Naive thymus-derived CD8-positive, alpha-beta T cell (primary cell): Measurements from ENCODE around the gene TRIM61. TPM values are rescaled to one million over a fixed set of nuclear protein-coding genes. Genes with fewer than 3 reads are reported as not detected.
A peak's percentile ranks its signal among the peaks of the same experiment; 100 is the strongest.
"Not testable (repeated sequence)": the region's sequence is repeated elsewhere in the genome, so short reads cannot be mapped to it uniquely, and the experiment has no call there.

ENCODE experiments used
- ATAC-seq, 2 donors: fragments of 150-1000 bp; cut with Tn5 transposase in 1 of 2; sonication (Bioruptor Pico), chemical (Tn5 transposase) in 1 of 2; 1 replicate in 1 of 2; 2 replicates in 1 of 2; pipeline ENCODE4 v1.10.0; 2021; ENCODE audit warnings: mild to moderate bottlenecking in 2 of 2, moderate library complexity in 2 of 2
- POLR2A ChIA-PET: fragments of 350-600 bp; sonication (Branson Sonifier 250); formaldehyde crosslinking; loops from one replicate; lab custom pipeline; 2021; ENCODE audit warnings: antibody characterized with exemption; lab: Charles Lee
- DNase-seq, 10 donors: peaks; one replicate each; pipeline versions ENCODE4 v3.0.0 to v3.0.0-alpha.2; 2020 to 2022
- H3K27ac Mint-ChIP-seq, 10 donors: one replicate each; pipeline ENCODE4 v1.8.0; 2020 to 2022; ENCODE audit warnings: mild to moderate bottlenecking in 10 of 10, mixed read lengths in 10 of 10, moderate library complexity in 4 of 10, inconsistent platforms in 1 of 10
- H3K27me3 Mint-ChIP-seq, 5 donors: one replicate each; pipeline ENCODE4 v1.8.0; 2021 to 2022; ENCODE audit warnings: mixed read lengths in 5 of 5
- H3K36me3 Mint-ChIP-seq, 3 donors: one replicate each; pipeline ENCODE4 v1.8.0; 2020 to 2022; ENCODE audit warnings: mixed read lengths in 3 of 3, mild to moderate bottlenecking in 2 of 3, inconsistent platforms in 1 of 3
- H3K4me1 Mint-ChIP-seq, 4 donors: one replicate each; pipeline ENCODE4 v1.8.0; 2021 to 2022; ENCODE audit warnings: mixed read lengths in 4 of 4
- H3K4me3 Mint-ChIP-seq, 10 donors: one replicate each; pipeline ENCODE4 v1.8.0; 2020 to 2022; ENCODE audit warnings: mild to moderate bottlenecking in 10 of 10, mixed read lengths in 10 of 10, moderate library complexity in 6 of 10, inconsistent platforms in 1 of 10
- H3K9me3 Mint-ChIP-seq, 9 donors: one replicate each; pipeline ENCODE4 v1.8.0; 2020 to 2022; ENCODE audit warnings: mixed read lengths in 9 of 9, mild to moderate bottlenecking in 3 of 9, inconsistent platforms in 1 of 9, moderate library complexity in 1 of 9
- polyA plus RNA-seq, 3 donors: library from polyadenylated mRNA; unstranded; fragments of 300-500 nt; fragmentation: Illumina TruSeq; gene quantifications; one replicate each; pipeline ENCODE4 v1.2.3, GENCODE V29; 2021
- total RNA-seq, 8 experiments: library from RNA in 2 of 8; stranded (reverse) in 2 of 8; gene quantifications; one replicate each; pipeline ENCODE4 v1.2.3 and lab custom pipeline; 2021 to 2026

The TRIM61 gene
- total RNA-seq (1 to 10 TPM; 2.1 to 2.6 TPM), polyA plus RNA-seq (1 to 10 TPM; 1.4 to 1.7 (median 1.6) TPM), total RNA-seq (lab: John Stamatoyannopoulos, UW) (0.49 to 3.2 (median 2.7) reads per million in 6 experiments)

- Mint-ChIP-seq H3K27ac (peak within 1 kb of the TSS; percentile 17 to 95 (median 81)), H3K4me1 (peaks cover 8 to 20% (median 11%) of the 10 kb centered on the region in 4 donors), H3K4me3 (peak within 1 kb of the TSS; percentile 77 to 90 (median 85)), H3K9me3 (peaks cover 0 to 4% (median 0%) of the 10 kb centered on the region in 9 donors), H3K27me3 (peaks cover 0 to 6% (median 2%) of the 10 kb centered on the region in 5 donors), H3K36me3 (peaks cover 0 to 19% (median 6%) of the 10 kb centered on the region in 3 donors)
- DNase-seq = peak; percentile 12 to 82 (median 44)
- POLR2A ChIA-PET = interaction anchor here (0.8 to 1.3 kb wide), 3 partner anchors 20 to 136 kb away, joined by 3 to 9 read pairs (median 3); partner anchors contain the start of gene TMEM192
- peak; percentile 84 to 95 for ATAC-seq
Observed at GRCh38 chr4:164977243-164978164, at the start of gene TRIM61. Gene TRIM61, minus strand, starts transcription at chr4:164977657. Its CDS starts 7,655 bp downstream, at chr4:164970002.

DNA sequence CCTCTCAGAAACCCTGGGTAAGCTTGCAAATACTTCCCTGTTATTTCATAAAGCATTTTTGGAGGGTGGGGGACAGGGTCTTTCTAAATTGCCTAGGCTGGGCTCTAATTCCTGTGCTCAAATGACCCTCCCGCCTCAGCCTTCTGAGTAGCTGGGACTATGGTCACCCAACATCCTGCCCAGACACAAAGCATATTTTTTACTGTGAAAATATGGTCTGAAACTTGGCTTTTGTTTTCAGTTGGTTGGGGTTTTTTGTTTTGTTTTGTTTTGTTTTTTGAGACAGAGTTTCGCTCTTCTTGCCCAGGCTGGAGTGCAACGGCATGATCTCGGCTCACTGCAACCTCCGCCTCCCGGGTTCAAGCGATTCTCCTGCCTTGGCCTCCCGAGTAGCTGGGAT is 48.3 kb upstream of the TRIM61 start:
- DNase-seq, H3K36me3 Mint-ChIP-seq, H3K27ac Mint-ChIP-seq, H3K4me1 Mint-ChIP-seq, ATAC-seq, POLR2A ChIA-PET, H3K9me3 Mint-ChIP-seq, H3K4me3 Mint-ChIP-seq: not testable (repeated sequence)
- H3K27me3 Mint-ChIP-seq = peaks cover 3 to 12% (median 9%) of the 10 kb centered on the region in 5 donors

GRCh38 chr4:165019995-165020394 is 42.5 kb upstream of the TRIM61 start:
- not testable (repeated sequence) for H3K4me3 Mint-ChIP-seq

DNA sequence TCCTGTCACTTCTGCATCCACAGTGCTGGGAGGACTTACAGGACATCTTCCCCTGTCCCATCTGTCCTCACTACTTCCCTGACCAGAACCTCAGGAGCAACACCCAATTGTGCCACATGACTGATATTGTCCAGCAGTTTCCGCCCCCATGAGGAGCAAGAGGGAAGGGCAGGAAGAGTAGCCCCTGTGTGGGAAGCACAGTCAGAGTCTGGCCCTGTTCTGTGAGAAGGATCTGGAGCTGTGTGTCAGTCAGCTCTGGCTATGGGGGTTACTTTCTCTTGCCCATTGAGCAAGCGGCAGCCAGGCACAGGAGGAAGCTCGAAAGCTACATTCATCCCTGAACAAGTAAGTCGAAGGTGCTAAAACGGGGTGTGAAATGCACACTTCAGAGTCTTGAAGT is 39.5 kb upstream of the TRIM61 start:
- ATAC-seq (no peak), DNase-seq (no peak)
- no peaks in the 10 kb centered on the region for H3K4me1 Mint-ChIP-seq
- no peak overlapping the region for H3K27ac Mint-ChIP-seq
- no peak overlapping the region for H3K4me3 Mint-ChIP-seq
- H3K9me3 Mint-ChIP-seq = peaks cover 0 to 4% (median 0%) of the 10 kb centered on the region in 9 donors
- peaks cover 9 to 18% (median 11%) of the 10 kb centered on the region in 5 donors for H3K27me3 Mint-ChIP-seq
- peaks cover 0 to 3% (median 0%) of the 10 kb centered on the region in 3 donors for H3K36me3 Mint-ChIP-seq
- POLR2A ChIA-PET = no interaction called here

More at GRCh38 chr4:165019995-165020394, 42.5 kb upstream of the TRIM61 start:
- H3K9me3 Mint-ChIP-seq, H3K27ac Mint-ChIP-seq, H3K4me1 Mint-ChIP-seq, DNase-seq, POLR2A ChIA-PET, H3K36me3 Mint-ChIP-seq, ATAC-seq: not testable (repeated sequence)
- peaks cover 0 to 15% (median 9%) of the 10 kb centered on the region in 5 donors for H3K27me3 Mint-ChIP-seq

DNA sequence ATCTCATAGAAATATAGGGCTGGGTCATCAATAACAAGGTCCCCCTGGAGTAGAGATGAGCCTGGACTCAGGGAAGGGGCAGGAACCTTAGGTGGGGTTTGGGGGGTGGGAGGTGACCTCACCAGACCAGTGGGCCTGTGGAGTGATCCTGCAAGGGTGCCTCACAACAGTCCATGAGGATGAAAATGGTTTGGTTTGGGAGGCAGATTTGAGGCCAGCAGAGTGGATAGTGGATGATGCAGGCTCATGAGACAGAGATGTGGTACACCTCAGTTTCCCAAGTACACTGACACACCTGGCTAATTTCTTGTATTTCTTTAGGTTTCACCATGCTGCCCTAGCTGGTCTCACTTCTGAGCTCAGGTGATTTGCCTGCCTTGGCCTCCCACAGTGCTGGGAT is 36.2 kb upstream of the TRIM61 start:
- DNase-seq (no peak), ATAC-seq (no peak)
- peaks cover 0 to 12% (median 2%) of the 10 kb centered on the region in 4 donors for H3K4me1 Mint-ChIP-seq
- POLR2A ChIA-PET = no interaction called here
- H3K27ac Mint-ChIP-seq = no peak overlapping the region
- peaks cover 6 to 25% (median 11%) of the 10 kb centered on the region in 5 donors for H3K27me3 Mint-ChIP-seq
- no peaks in the 10 kb centered on the region for H3K36me3 Mint-ChIP-seq
- H3K4me3 Mint-ChIP-seq = no peak overlapping the region
- H3K9me3 Mint-ChIP-seq = peaks cover 0 to 3% (median 0%) of the 10 kb centered on the region in 9 donors

- Mint-ChIP-seq H3K27me3 (peaks cover 6 to 31% (median 19%) of the 10 kb centered on the region in 5 donors), H3K9me3 (no peaks in the 10 kb centered on the region), H3K36me3 (no peaks in the 10 kb centered on the region), H3K4me3 (no peak overlapping the region), H3K4me1 (peaks cover 0 to 12% (median 2%) of the 10 kb centered on the region in 4 donors), H3K27ac (no peak overlapping the region)
- ATAC-seq (no peak), DNase-seq (no peak)
- POLR2A ChIA-PET = no interaction called here
Observed at GRCh38 chr4:165011403-165011802, 33.9 kb upstream of the TRIM61 start.

DNA sequence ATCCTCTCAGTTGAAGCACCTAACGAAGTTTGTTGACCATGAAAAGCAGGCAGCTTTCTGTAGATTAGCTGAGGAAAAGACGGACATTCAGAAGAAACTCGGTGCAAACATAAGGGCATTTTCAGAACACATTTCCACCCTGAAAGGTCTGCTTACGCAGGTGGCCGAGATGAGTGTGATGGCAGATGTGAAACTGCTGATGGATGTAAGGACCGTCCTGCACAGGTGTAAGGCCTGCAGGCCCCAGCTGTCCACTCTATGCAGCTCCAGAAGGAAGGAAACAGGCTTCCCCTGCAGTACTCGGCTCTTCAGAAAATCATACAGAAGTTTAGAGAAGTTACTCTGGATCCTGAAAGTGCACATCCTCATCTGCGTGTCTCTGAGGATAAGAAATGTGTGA is 33.5 kb upstream of the TRIM61 start:
- DNase-seq = no peak
- Mint-ChIP-seq H3K27me3 (peaks cover 6 to 35% (median 17%) of the 10 kb centered on the region in 5 donors), H3K36me3 (no peaks in the 10 kb centered on the region), H3K4me1 (peaks cover 0 to 12% (median 2%) of the 10 kb centered on the region in 4 donors), H3K9me3 (no peaks in the 10 kb centered on the region), H3K27ac (no peak overlapping the region), H3K4me3 (no peak overlapping the region)
- no peak for ATAC-seq
- POLR2A ChIA-PET = no interaction called here

DNA sequence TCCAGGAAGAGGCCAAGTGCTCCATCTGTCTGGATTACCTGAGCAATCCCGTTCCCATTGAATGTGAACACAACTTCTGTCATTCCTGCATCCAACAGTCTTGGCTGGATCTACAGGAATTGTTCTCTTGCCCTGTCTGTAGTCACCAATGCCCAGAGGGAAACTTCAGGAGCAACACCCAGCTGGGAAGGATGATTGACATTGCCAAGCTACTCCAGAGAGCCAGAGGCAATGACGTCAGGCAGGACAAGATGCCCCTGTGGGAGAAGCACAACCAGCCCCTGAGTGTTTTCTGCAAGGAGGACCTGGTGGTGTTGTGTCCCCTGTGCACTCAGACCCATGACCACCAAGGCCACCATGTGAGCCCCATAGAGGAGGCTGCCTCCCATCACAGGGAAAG is 33.0 kb upstream of the TRIM61 start:
- DNase-seq (no peak), ATAC-seq (no peak)
- Mint-ChIP-seq H3K36me3 (no peaks in the 10 kb centered on the region), H3K4me3 (no peak overlapping the region), H3K4me1 (peaks cover 0 to 12% (median 2%) of the 10 kb centered on the region in 4 donors), H3K27ac (no peak overlapping the region), H3K9me3 (no peaks in the 10 kb centered on the region), H3K27me3 (peaks cover 6 to 40% (median 15%) of the 10 kb centered on the region in 5 donors)
- POLR2A ChIA-PET = no interaction called here

DNA sequence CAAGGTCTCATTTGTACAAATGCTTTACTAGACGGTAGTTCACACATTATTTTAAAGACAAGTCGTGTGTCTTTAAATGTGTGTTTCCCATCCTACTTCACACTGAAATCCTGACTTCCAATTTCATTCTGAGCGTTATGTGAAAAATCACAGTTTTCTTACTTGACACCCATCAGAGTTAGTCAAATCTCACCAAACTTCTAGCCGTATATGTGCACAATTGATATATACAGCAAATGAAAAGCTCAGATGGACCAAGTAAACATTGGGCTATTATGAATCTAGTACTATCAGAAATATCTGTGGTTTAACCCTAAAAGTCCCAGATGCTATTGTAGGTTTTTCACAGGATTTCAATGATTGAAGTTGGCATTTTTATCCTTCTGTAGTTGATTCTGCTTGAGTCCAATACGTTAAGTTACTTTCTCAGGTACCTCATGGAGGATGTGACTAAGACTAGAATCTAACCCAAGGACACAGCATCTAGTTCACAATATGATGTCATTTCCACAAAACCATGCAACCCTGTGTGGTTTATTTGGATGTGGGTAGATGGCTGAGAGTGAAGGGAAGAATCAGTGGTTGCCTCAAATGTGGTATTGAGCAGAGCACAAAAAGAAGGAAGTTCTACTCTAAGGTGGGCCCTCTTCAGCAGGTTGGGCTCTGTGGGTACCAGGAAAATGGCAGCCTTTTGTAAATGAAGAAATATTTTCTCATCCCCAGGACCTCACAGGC is 32.2 kb upstream of the TRIM61 start:
- Mint-ChIP-seq H3K27me3 (peaks cover 9 to 48% (median 17%) of the 10 kb centered on the region in 5 donors), H3K4me3 (no peak overlapping the region), H3K9me3 (no peaks in the 10 kb centered on the region), H3K4me1 (peaks cover 0 to 12% (median 2%) of the 10 kb centered on the region in 4 donors), H3K27ac (no peak overlapping the region), H3K36me3 (no peaks in the 10 kb centered on the region)
- ATAC-seq (peak; percentile 57 to 63), DNase-seq (peak in 3 of 10 donors; percentile 0 to 35 (median 32))
- POLR2A ChIA-PET = no interaction called here

DNA sequence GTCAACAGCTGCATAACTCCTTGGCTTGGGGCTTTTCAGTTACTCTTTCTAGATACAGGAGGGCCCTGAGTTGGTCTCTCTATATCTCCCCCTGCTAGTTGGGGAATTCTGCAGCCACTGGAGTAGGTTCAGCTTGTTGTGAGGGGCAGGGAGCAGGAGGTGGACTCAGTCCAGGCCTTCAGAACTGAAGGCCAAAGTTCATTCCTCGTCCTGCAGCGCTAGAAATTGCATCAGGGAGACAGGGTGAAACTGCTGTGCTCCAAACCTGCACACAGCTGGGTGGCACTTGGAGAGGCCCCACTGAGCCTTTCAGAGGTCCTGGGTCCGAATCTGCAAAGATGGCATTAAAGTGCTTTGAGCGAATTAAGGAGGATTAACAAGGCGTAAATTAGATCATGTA is 29.4 kb upstream of the TRIM61 start:
- Mint-ChIP-seq H3K27me3 (peaks cover 3 to 37% (median 17%) of the 10 kb centered on the region in 5 donors), H3K4me1 (peaks cover 0 to 12% (median 2%) of the 10 kb centered on the region in 4 donors), H3K27ac (no peak overlapping the region), H3K9me3 (no peaks in the 10 kb centered on the region), H3K36me3 (no peaks in the 10 kb centered on the region), H3K4me3 (no peak overlapping the region)
- no peak for ATAC-seq
- DNase-seq = no peak
- POLR2A ChIA-PET = no interaction called here

DNA sequence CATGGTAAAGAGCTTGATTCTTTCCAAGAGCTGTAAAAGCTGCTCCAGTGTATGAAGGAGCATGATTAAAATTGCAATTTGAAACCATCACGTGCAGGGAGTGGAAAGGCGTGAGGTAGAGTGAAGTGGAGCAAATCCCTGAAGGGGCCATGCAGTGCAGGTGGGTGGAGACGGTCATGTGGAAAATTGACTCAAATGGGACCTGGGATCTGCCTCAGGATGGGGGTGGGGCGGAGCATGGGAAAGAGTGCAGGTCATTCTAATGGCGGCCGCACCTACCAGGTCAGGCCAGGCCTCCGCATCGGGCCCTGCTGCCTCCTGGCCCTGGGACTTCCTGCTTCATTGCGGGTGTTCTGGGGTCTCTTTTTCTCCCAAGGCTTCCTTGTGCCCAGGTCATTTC is 29.0 kb upstream of the TRIM61 start:
- no peak overlapping the region for H3K27ac Mint-ChIP-seq
- peaks cover 0 to 12% (median 2%) of the 10 kb centered on the region in 4 donors for H3K4me1 Mint-ChIP-seq
- H3K36me3 Mint-ChIP-seq = no peaks in the 10 kb centered on the region
- peaks cover 4 to 37% (median 16%) of the 10 kb centered on the region in 5 donors for H3K27me3 Mint-ChIP-seq
- DNase-seq = no peak
- POLR2A ChIA-PET = no interaction called here
- no peak for ATAC-seq
- H3K9me3 Mint-ChIP-seq = no peaks in the 10 kb centered on the region
- no peak overlapping the region for H3K4me3 Mint-ChIP-seq

DNA sequence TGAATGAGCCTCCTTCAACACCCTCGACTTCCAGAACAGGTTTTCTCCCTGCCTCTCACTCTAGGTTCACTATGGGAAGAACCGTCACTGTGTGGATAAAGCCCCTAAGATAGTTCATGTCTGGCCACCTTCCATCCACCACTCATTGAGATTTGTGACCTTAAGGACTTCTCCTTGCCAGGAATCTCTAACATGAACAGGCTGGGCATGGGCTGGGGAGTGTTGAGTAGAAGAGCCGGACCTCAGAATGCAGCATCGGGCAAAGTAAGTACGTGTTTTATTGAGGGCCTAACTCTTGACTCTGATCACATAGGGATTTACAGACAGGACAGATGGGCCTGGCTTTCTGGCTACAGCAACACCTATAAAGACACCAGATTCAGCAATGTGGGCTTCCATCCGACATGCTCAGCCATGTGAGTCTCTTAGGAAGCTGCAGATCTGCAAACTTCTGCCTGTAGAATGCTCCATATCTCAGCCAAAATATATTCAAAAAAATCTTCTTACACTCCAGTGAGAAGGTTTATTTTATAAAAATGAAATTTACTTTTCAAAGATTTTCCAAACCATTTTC is 28.0 kb upstream of the TRIM61 start:
- Mint-ChIP-seq H3K27ac (no peak overlapping the region), H3K36me3 (no peaks in the 10 kb centered on the region), H3K4me3 (no peak overlapping the region), H3K9me3 (no peaks in the 10 kb centered on the region), H3K27me3 (peaks cover 4 to 37% (median 14%) of the 10 kb centered on the region in 5 donors), H3K4me1 (peaks cover 0 to 12% (median 2%) of the 10 kb centered on the region in 4 donors)
- POLR2A ChIA-PET = no interaction called here
- DNase-seq (no peak), ATAC-seq (no peak)
